Heart left ventricle (tissue), 16 donors: Measurements from ENCODE around the gene OR5C1. TPM values are rescaled to one million over a fixed set of nuclear protein-coding genes. Genes with fewer than 3 reads are reported as not detected.

Experiments used
- ATAC-seq, 4 donors: fragments of 200-7000 bp; cut with Tn5 transposase; one replicate each; pipeline ENCODE4 v1.9.1; 2020 to 2022; ENCODE audit warnings: moderate library complexity in 4 of 4, mild to moderate bottlenecking in 3 of 4, moderate number of reproducible peaks in 1 of 4
- DNase-seq, 5 donors: peaks; one replicate each; pipeline ENCODE4 v3.0.0-alpha.2; 2020
- H3K27ac ChIP-seq, 12 donors: fragments of 200-600 bp; sonication (generic) in 4 of 12; one replicate each; pipeline versions ENCODE4 v1.5.0 to v1.8.0; 2016 to 2022; ENCODE audit warnings: mild to moderate bottlenecking in 2 of 12
- H3K27me3 ChIP-seq, 9 donors: fragments of 200-600 bp; sonication (generic) in 2 of 9; one replicate each; pipeline versions ENCODE4 v1.5.1 to v1.8.0; 2016 to 2022; ENCODE audit warnings: mild to moderate bottlenecking in 3 of 9
- H3K36me3 ChIP-seq, 9 donors: fragments of 200-600 bp; sonication (generic) in 2 of 9; one replicate each; pipeline versions ENCODE4 v1.5.0 to v1.8.0; 2018 to 2022; ENCODE audit warnings: mild to moderate bottlenecking in 2 of 9
- H3K4me1 ChIP-seq, 12 donors: fragments of 200-600 bp; sonication (generic) in 4 of 12; one replicate each; pipeline versions ENCODE4 v1.5.0 to v1.8.0; 2016 to 2022; ENCODE audit warnings: mild to moderate bottlenecking in 3 of 12
- H3K4me3 ChIP-seq, 12 donors: fragments of 200-600 bp; sonication (generic) in 4 of 12; one replicate each; pipeline versions ENCODE4 v1.5.0 to v1.8.0; 2017 to 2022; ENCODE audit warnings: mild to moderate bottlenecking in 9 of 12, moderate library complexity in 4 of 12
- H3K9me3 ChIP-seq, 12 donors: fragments of 200-600 bp; sonication (generic) in 4 of 12; one replicate each; pipeline versions ENCODE4 v1.5.0 to v1.8.0; 2016 to 2022; ENCODE audit warnings: mild to moderate bottlenecking in 1 of 12
- POLR2A ChIP-seq, 2 donors: fragments of 450-650 bp; IDR thresholded peaks; one replicate each; pipeline ENCODE4 v1.6.1; 2017; ENCODE audit warnings: antibody characterized with exemption in 2 of 2, mild to moderate bottlenecking in 2 of 2, moderate library complexity in 2 of 2
- WGBS, 4 donors: extraction: QIAGEN DNeasy Blood & Tissue Kit in 2 of 4; methylation state at CpG; one replicate each; pipeline versions ENCODE4 v1.1.5 to v1.1.7; 2013 to 2018; 5-methylcytosine and 5-hydroxymethylcytosine counted together
- intact Hi-C, 10 donors: fragments of 100-400 bp; cut with DNase I; formaldehyde crosslinking; loops; one replicate each; pipeline versions ENCODE4 v1.11.1 to v1.14.2; 2022
- polyA plus RNA-seq, 2 donors: library from polyadenylated mRNA; stranded (reverse); fragments of 200-250 nt; gene quantifications; one replicate each; pipeline ENCODE4 v1.2.3, GENCODE V29; 2013
- total RNA-seq, 9 donors: library from RNA; depleted of rRNA in 2 of 9; stranded (reverse); fragments of >200 nt in 2 of 9; fragmentation: NEBNext Ultra II Directional in 3 of 9; extraction: Animal tissue kit (Norgen Biotek cat#: 25700) in 3 of 9; gene quantifications; one replicate each; pipeline versions ENCODE4 v1.1.0 to v1.2.4, GENCODE V29; 2016 to 2023
- TF ChIP-seq, protein P1 (sequence below), 12 donors: fragments of 200-600 bp; sonication (generic) in 4 of 12; IDR thresholded peaks; one replicate each; pipeline versions ENCODE4 v1.5.0 to v1.8.0; 2018 to 2022; ENCODE audit warnings: antibody characterized with exemption in 12 of 12, mild to moderate bottlenecking in 5 of 12
- donor health status: ischemic (EF 13 %, LVEDD 7.1; RV severe dilation, severe dysfunction).
- donor health status: healthy with polysubstance abuse.
- donor health status: DM: no; HTN: yes; CAD: no.
- donor health status: DM: no; HTN: no; CAD: no.
- donor health status: ischemic (EF 25% LVEDD 6.9; RV normal size, moderate dysfunction).
- donor health status: ischemic (EF 25% LVEDD 5.7; RV mildly dilated, moderate dysfunction).
- donor health status: healthy.
- donor health status: DM: yes; HTN: yes; CAD: no.
- donor health status: ischemic (EF 35%, LVEDD 5.7; RV mildly dilated, moderate dysfunction).
- donor health status: nonischemic (EF 11% LVEDD 7.7; RV severe dilation, severe dysfunction).
- donor health status: DM: yes; HTN: yes; CAD: no.
- donor health status: PGD.
- donor health status: ischemic (EF 29% LVEDD 5.4; RV normal size, mild dysfunction).
- donor health status: nonischemic (EF 23%, LVEDD 6.1; RV moderate dilation, normal function).

OR5C1 gene
- total and polyA plus RNA-seq, 11 donors, result not detected

DNA sequence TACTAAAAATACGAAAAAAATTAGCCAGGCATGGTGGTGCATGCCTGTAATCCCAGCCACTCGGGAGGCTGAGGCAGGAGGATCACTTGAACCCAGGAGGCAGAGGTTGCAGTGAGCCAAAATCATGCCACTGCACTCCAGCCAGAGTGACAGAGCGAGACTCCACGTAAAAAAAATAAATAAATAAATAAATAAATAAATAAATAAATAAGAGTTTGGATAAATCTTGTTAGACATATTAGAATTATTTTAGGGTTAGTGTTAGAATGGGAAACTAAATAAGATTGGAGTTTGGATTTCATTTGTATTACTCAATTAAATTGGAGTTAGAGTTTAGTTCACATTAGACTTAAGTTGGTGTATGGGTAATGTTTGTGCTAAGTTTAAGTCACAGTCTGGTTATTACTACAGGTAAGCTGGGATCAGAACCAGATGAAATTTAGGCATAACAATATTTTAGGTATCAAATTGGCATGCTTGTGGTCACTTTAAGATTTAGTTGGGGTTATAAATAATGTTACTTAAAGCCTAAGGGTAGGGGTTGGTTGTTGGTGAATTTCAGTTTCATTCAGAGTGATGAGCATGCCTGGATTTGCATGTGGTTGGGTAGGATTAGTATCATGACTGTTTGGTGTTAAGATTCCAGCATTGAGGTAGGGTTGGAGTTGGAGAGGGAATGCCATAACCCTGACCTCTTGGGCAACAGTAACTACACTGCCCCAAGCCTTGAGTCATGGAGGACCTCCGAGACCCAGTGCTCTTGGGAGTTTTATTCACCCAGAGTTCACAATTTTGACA lies 3.3 kb downstream of the OR5C1 start:
- H3K4me3 ChIP-seq, result no peak overlapping the region
- H3K4me1 ChIP-seq, result no peaks in the 10 kb centered on the region
- intact Hi-C loops, result no loop called here
- DNase-seq, result no peak
- H3K27ac ChIP-seq, result no peak overlapping the region
- 79 to 88% (median 83%) methylated on average over 5 of the region's 5 CpGs for WGBS, 4 donors
- no peak for TF ChIP-seq POLR2A (IDR thresholded peaks at IDR 0.05)
- TF ChIP-seq, protein P1, sequence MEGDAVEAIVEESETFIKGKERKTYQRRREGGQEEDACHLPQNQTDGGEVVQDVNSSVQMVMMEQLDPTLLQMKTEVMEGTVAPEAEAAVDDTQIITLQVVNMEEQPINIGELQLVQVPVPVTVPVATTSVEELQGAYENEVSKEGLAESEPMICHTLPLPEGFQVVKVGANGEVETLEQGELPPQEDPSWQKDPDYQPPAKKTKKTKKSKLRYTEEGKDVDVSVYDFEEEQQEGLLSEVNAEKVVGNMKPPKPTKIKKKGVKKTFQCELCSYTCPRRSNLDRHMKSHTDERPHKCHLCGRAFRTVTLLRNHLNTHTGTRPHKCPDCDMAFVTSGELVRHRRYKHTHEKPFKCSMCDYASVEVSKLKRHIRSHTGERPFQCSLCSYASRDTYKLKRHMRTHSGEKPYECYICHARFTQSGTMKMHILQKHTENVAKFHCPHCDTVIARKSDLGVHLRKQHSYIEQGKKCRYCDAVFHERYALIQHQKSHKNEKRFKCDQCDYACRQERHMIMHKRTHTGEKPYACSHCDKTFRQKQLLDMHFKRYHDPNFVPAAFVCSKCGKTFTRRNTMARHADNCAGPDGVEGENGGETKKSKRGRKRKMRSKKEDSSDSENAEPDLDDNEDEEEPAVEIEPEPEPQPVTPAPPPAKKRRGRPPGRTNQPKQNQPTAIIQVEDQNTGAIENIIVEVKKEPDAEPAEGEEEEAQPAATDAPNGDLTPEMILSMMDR (IDR thresholded peaks at IDR 0.05), result no peak
- H3K36me3 ChIP-seq, result no peaks in the 10 kb centered on the region
- peaks cover 0 to 9% (median 0%) of the 10 kb centered on the region in 12 donors for H3K9me3 ChIP-seq
- no peaks in the 10 kb centered on the region for H3K27me3 ChIP-seq
- no peak for ATAC-seq

DNA sequence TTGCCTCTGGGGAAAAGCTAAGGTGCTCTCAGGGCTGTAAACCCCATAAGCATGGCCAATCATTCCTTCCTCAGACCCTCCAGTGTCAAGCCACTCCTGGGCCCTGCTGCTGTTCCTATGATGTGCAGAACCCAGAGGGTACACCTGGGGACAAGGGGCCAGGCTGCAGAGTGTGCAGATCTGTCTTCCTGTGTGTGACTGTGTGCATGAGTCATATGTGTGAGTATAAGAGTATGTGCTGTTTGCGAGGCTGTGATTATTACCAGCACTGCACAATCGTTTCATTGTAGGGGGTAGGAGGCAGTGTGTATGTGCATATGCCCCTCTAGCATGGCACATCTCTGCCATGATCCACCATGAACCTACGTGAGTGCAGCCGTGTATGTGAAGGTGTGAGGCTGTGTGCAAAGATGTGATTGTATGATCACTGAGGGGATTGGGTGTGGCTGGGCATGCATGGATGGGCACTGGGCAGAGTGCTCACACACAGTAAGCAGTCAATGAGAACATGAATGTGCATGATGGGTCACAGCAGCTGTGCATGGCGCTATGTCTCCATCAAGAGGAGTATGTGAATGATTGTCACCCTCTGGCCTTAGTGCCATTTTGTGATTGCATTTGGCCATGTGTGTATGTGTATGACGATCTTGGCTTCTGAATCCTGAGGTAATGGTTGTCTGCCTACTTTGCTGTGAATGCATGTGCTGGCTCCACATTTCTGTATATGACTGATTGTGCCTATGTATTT lies 8.8 kb downstream of the OR5C1 start:
- 82 to 84% (median 83%) methylated on average over 6 of the region's 6 CpGs for WGBS, 4 donors
- no peak overlapping the region for H3K27ac ChIP-seq
- no peaks in the 10 kb centered on the region for H3K36me3 ChIP-seq
- TF ChIP-seq, protein P1 (IDR thresholded peaks at IDR 0.05), result no peak
- TF ChIP-seq POLR2A (IDR thresholded peaks at IDR 0.05), result no peak
- H3K9me3 ChIP-seq, result peaks cover 0 to 9% (median 0%) of the 10 kb centered on the region in 12 donors
- DNase-seq (no peak), ATAC-seq (peak in 1 of 4 donors; percentile 24)
- intact Hi-C loops, result no loop called here
- H3K4me3 ChIP-seq, result no peak overlapping the region
- no peaks in the 10 kb centered on the region for H3K27me3 ChIP-seq
- H3K4me1 ChIP-seq, result no peaks in the 10 kb centered on the region

DNA sequence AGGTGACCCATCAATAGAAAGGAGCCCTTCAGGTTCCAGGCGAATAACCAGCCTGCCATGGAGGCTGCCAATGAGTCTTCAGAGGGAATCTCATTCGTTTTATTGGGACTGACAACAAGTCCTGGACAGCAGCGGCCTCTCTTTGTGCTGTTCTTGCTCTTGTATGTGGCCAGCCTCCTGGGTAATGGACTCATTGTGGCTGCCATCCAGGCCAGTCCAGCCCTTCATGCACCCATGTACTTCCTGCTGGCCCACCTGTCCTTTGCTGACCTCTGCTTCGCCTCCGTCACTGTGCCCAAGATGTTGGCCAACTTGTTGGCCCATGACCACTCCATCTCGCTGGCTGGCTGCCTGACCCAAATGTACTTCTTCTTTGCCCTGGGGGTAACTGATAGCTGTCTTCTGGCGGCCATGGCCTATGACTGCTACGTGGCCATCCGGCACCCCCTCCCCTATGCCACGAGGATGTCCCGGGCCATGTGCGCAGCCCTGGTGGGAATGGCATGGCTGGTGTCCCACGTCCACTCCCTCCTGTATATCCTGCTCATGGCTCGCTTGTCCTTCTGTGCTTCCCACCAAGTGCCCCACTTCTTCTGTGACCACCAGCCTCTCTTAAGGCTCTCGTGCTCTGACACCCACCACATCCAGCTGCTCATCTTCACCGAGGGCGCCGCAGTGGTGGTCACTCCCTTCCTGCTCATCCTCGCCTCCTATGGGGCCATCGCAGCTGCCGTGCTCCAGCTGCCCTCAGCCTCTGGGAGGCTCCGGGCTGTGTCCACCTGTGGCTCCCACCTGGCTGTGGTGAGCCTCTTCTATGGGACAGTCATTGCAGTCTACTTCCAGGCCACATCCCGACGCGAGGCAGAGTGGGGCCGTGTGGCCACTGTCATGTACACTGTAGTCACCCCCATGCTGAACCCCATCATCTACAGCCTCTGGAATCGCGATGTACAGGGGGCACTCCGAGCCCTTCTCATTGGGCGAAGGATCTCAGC lies 11.6 kb downstream of the OR5C1 start, which contains the start of gene OR1K1:
TSS of gene OR1K1 (plus strand) at position 58 of the 995 bp plus-strand sequence. CDS start at position 58, 0 bp downstream.
- Histone ChIP-seq H3K27ac (no peak within 1 kb of the TSS), H3K4me3 (no peak within 1 kb of the TSS), H3K9me3 (peaks cover 0 to 3% (median 0%) of the 10 kb centered on the region in 12 donors), H3K27me3 (no peaks in the 10 kb centered on the region), H3K4me1 (no peaks in the 10 kb centered on the region), H3K36me3 (no peaks in the 10 kb centered on the region)
- 93 to 95% (median 94%) methylated on average over 26 to 30 of the region's 30 CpGs for WGBS, 4 donors
- intact Hi-C loops, result loop anchor here in 3 of 10 donors (10.0 kb wide), 3 partner anchors 426 to 676 kb away; partner anchors contain the start of gene PTGS1 (in 2 of the 3)
- ATAC-seq (no peak), DNase-seq (no peak)
- TF ChIP-seq, protein P1 (IDR thresholded peaks at IDR 0.05), result no peak
- no peak for TF ChIP-seq POLR2A (IDR thresholded peaks at IDR 0.05)
